ENCODE measurements around the gene COA8. TPM values are rescaled to one million over a fixed set of nuclear protein-coding genes. Genes with fewer than 3 reads are reported as not detected.

The COA8 gene
- total and polyA plus RNA-seq, 9 of the 15 experiments (the other 6 are each of a cell fraction or from before 2014, with no cell fraction given), result 5.0 to 35.3 (median 25.7) TPM

GRCh38 chr14:103530390-103530789 lies 32.4 kb upstream of the COA8 start (continued):
- TF ChIP-seq AFF4 (CRISPR knock-in tag; IDR thresholded peaks at IDR 0.05), result 0 out of 2 replicates have a peak, but pooled peaks have one; percentile 32
- TF ChIP-seq NCOR1 (IDR thresholded peaks at IDR 0.05), result no peak
- no peak for TF ChIP-seq ZBTB43 (CRISPR knock-in tag; IDR thresholded peaks at IDR 0.05)
- no peak for TF ChIP-seq ZBTB17 (CRISPR knock-in tag; IDR thresholded peaks at IDR 0.05)
- TF ChIP-seq HOXB6 (CRISPR knock-in tag; IDR thresholded peaks at IDR 0.05; ENCODE audit: borderline replicate concordance), result no peak
- no peak for TF ChIP-seq FOXP1 (CRISPR knock-in tag; IDR thresholded peaks at IDR 0.05)
- 0 out of 2 replicates have a peak, but pooled peaks have one; percentile 33 for TF ChIP-seq MXI1 (IDR thresholded peaks at IDR 0.05; ENCODE audit: low read depth, low read length)
- no peak for TF ChIP-seq ZNF395 (CRISPR knock-in tag; IDR thresholded peaks at IDR 0.05)
- no peak for TF ChIP-seq STAG1 (CRISPR knock-in tag; IDR thresholded peaks at IDR 0.05; ENCODE audit: borderline replicate concordance)
- peak in 1 of 2 experiments; percentile 46; a peak in 1 of 4 replicates for TF ChIP-seq MNT (conservative IDR thresholded peaks at IDR 0.05)
- no peak for TF ChIP-seq JUN (IDR thresholded peaks at IDR 0.05; ENCODE audit: borderline replicate concordance, low read depth, low read length)
- no peak for TF ChIP-seq JUN (CRISPR knock-in tag; IDR thresholded peaks at IDR 0.05; ENCODE audit: borderline replicate concordance)
- TF ChIP-seq ZNF655 (CRISPR knock-in tag; IDR thresholded peaks at IDR 0.05), result no peak
- peak; percentile 35; the same call in 1 of the 2 replicates for TF ChIP-seq TFAP4 (CRISPR knock-in tag; IDR thresholded peaks at IDR 0.05; ENCODE audit: borderline replicate concordance)
- no peak for TF ChIP-seq TCF7L2 (IDR thresholded peaks at IDR 0.05; ENCODE audit: low read depth, low read length)
- no peak for TF ChIP-seq E2F4 (CRISPR knock-in tag; IDR thresholded peaks at IDR 0.05; ENCODE audit: low read depth)
